Suprapubic skin (tissue), 3 donors: ENCODE results near the gene SPATA20.

ENCODE experiments used
- EP300 ChIP-seq: sonication (generic); formaldehyde crosslinking; IDR thresholded peaks from one replicate; pipeline ENCODE4 v1.6.1; 2017; ENCODE audit warnings: antibody characterized with exemption
- POLR2A ChIP-seq, 2 donors: fragments of 450-650 bp; IDR thresholded peaks; one replicate each; pipeline ENCODE4 v1.6.1; 2017; ENCODE audit warnings: antibody characterized with exemption in 2 of 2, mild to moderate bottlenecking in 2 of 2, moderate library complexity in 2 of 2
- TF ChIP-seq, protein P1 (sequence below), 2 donors: fragments of 200-600 bp in 1 of 2; fragments of 450-650 bp in 1 of 2; sonication (generic) in 1 of 2; IDR thresholded peaks; one replicate each; pipeline ENCODE4 v1.5.1; 2016 to 2019; ENCODE audit warnings: antibody characterized with exemption in 2 of 2, mild to moderate bottlenecking in 1 of 2, moderate library complexity in 1 of 2

DNA sequence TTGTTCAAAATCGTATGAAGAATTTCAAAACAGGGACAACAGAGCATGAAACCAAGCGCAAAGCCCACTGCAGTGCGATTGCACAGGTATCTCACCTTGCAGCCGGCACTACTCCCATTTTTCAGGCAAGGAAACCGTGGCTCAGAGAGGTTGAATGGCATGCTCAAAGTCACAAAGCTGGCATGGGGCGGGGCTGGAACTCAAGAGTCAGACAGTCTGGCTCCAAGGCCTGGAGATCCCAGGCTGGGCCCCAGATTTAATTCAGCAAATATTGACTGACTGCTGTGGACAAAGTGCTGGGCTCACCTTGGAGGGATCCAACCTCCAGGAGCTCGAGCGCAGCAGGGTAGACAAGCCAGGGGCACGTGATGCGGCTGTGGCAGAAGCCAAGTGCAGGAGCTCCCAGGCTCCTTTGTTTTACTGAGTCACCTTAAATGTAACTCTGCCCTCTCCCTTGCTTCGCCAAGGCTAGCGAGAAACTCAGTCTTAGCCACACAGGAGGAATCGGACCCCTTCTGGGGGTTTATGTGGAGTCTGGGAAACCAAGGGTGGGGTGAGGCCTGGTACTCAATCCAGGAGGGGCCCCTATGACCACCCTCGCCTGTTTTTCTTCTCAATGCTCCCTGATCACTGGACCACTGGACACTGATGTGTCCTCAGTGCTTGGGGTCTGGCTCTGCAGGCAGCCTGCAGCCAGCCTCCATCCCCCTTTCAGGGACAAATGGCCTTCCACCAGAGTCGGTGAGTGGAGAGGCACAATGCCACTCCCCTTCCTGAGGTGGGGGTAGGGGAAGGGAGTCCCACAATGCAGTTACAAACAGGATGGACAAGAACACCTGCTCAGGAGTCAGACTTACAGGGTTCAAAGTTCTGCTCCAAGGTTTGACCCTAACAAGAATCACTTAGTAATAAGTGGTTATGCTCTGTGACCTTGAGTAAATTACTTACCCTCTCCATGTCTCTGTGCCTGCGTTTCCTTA lies 3.9 kb upstream of the SPATA20 start:
- TF ChIP-seq POLR2A (IDR thresholded peaks at IDR 0.05) (no peak), EP300 (no peak)
- TF ChIP-seq, protein P1, sequence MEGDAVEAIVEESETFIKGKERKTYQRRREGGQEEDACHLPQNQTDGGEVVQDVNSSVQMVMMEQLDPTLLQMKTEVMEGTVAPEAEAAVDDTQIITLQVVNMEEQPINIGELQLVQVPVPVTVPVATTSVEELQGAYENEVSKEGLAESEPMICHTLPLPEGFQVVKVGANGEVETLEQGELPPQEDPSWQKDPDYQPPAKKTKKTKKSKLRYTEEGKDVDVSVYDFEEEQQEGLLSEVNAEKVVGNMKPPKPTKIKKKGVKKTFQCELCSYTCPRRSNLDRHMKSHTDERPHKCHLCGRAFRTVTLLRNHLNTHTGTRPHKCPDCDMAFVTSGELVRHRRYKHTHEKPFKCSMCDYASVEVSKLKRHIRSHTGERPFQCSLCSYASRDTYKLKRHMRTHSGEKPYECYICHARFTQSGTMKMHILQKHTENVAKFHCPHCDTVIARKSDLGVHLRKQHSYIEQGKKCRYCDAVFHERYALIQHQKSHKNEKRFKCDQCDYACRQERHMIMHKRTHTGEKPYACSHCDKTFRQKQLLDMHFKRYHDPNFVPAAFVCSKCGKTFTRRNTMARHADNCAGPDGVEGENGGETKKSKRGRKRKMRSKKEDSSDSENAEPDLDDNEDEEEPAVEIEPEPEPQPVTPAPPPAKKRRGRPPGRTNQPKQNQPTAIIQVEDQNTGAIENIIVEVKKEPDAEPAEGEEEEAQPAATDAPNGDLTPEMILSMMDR (IDR thresholded peaks at IDR 0.05), result no peak
